ENCODE measurements around the gene TULP3. TPM values are rescaled to one million over a fixed set of nuclear protein-coding genes. Genes with fewer than 3 reads are reported as not detected.

Gene TULP3
- total and polyA plus RNA-seq, 10 donors, result 3.5 to 15.7 (median 12.8) TPM

DNA sequence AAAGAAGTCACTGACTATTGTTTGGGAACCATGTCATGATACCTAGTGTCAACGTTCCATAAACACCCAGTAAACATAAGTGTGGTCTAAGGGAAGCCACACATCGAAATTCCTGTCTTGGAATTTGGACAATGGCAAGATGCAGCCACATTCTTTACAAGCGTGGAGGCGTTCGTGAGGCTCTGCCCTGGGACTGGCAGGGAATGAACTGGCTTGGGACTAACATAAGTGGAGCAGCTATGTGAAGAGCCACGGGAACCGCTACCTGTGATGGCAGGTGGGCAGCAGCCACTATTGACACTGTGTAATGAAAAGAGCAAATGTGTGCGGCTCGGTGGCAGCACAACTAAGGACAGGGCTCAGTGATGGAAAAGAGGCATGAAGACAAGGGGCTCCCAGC is 45.9 kb upstream of the TULP3 start:
- Histone ChIP-seq H3K9me3 (no peaks in the 10 kb centered on the region), H3K27ac (peak overlapping the region in 4 of 8 donors; percentile 36 to 66 (median 49)), H3K27me3 (replicated peaks in 1 of 7) (no peaks in the 10 kb centered on the region), H3K4me1 (peaks cover 0 to 21% (median 7%) of the 10 kb centered on the region in 6 donors), H3K4me3 (no peak overlapping the region), H3K36me3 (peaks cover 0 to 78% (median 2%) of the 10 kb centered on the region in 6 donors)
- no peak for DNase-seq
- intact Hi-C loops (cut with DNase I; ENCODE audit: low total_unique reads), result no loop called here
- WGBS, 5 donors, result 87 to 93% (median 91%) methylated on average over 9 of the region's 9 CpGs
- TF ChIP-seq POLR2A (IDR thresholded peaks at IDR 0.05), result no peak
- TF ChIP-seq, protein P1, sequence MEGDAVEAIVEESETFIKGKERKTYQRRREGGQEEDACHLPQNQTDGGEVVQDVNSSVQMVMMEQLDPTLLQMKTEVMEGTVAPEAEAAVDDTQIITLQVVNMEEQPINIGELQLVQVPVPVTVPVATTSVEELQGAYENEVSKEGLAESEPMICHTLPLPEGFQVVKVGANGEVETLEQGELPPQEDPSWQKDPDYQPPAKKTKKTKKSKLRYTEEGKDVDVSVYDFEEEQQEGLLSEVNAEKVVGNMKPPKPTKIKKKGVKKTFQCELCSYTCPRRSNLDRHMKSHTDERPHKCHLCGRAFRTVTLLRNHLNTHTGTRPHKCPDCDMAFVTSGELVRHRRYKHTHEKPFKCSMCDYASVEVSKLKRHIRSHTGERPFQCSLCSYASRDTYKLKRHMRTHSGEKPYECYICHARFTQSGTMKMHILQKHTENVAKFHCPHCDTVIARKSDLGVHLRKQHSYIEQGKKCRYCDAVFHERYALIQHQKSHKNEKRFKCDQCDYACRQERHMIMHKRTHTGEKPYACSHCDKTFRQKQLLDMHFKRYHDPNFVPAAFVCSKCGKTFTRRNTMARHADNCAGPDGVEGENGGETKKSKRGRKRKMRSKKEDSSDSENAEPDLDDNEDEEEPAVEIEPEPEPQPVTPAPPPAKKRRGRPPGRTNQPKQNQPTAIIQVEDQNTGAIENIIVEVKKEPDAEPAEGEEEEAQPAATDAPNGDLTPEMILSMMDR (IDR thresholded peaks at IDR 0.05 in 8 of 11, conservative IDR thresholded peaks at IDR 0.05 in 3 of 11), result no peak
- no peak for TF ChIP-seq POLR2AphosphoS5 (IDR thresholded peaks at IDR 0.05)

DNA sequence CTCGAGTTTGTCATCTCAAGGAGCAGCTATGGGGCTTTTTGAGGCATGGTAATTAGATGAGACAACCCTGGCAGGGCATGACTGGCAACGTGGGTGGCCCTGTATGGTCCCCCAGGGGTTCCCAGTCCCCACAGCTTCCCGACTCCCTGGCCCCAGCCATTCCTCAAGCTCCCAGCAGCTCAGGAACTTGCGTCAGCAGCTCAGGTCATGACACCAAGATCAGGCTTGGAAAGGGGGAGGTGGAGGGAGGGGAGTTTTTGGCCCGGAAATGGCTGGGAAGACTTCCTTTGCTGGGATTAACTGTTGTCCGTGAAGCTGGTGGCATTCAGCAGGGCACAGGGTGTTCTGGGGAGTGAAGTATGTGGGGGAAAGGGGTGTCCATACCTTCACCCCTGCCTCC is 45.4 kb upstream of the TULP3 start:
- TF ChIP-seq POLR2A (IDR thresholded peaks at IDR 0.05) (no peak), POLR2AphosphoS5 (IDR thresholded peaks at IDR 0.05) (peak in 2 of 3 donors; percentile 31 to 73)
- peaks cover 0 to 21% (median 7%) of the 10 kb centered on the region in 6 donors for H3K4me1 ChIP-seq
- no peaks in the 10 kb centered on the region for H3K9me3 ChIP-seq
- no peaks in the 10 kb centered on the region for H3K27me3 ChIP-seq (replicated peaks in 1 of 7)
- no peak overlapping the region for H3K4me3 ChIP-seq
- peaks cover 0 to 76% (median 2%) of the 10 kb centered on the region in 6 donors for H3K36me3 ChIP-seq
- 44 to 66% (median 53%) methylated on average over 3 to 6 of the region's 6 CpGs for WGBS, 5 donors
- DNase-seq, result no peak
- peak overlapping the region in 4 of 8 donors; percentile 36 to 66 (median 49) for H3K27ac ChIP-seq
- intact Hi-C loops (cut with DNase I; ENCODE audit: low total_unique reads), result no loop called here

DNA sequence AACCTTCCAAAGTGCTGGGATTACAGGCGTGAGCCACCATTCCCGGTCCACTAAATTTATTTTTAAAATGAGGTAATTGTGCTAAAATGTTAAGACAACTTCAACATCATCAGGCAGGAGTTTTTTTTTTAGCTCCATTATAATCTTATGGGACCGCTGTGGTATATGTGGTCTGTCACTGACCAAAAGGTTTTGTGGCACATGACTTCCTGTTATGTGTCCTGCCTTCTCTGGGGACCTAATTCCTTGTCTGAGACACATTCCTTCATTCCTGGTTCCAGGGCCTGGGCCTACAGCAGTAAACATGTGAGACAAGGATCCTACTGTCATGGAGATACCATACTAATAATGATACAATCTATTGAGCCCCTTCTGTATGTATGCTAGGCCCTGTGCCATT is 38.8 kb upstream of the TULP3 start:
- DNase-seq, result no peak
- Histone ChIP-seq H3K9me3 (no peaks in the 10 kb centered on the region), H3K36me3 (peaks cover 0 to 58% (median 0%) of the 10 kb centered on the region in 6 donors), H3K27me3 (replicated peaks in 1 of 7) (no peaks in the 10 kb centered on the region), H3K4me1 (peaks cover 0 to 5% (median 0%) of the 10 kb centered on the region in 6 donors), H3K27ac (no peak overlapping the region), H3K4me3 (no peak overlapping the region)
- intact Hi-C loops (cut with DNase I; ENCODE audit: low total_unique reads), result no loop called here
- TF ChIP-seq, protein P1 (IDR thresholded peaks at IDR 0.05 in 8 of 11, conservative IDR thresholded peaks at IDR 0.05 in 3 of 11), result no peak
- TF ChIP-seq POLR2A (IDR thresholded peaks at IDR 0.05), result no peak
- TF ChIP-seq POLR2AphosphoS5 (IDR thresholded peaks at IDR 0.05), result no peak
- WGBS, 5 donors, result 87 to 95% (median 90%) methylated on average over 3 of the region's 3 CpGs

DNA sequence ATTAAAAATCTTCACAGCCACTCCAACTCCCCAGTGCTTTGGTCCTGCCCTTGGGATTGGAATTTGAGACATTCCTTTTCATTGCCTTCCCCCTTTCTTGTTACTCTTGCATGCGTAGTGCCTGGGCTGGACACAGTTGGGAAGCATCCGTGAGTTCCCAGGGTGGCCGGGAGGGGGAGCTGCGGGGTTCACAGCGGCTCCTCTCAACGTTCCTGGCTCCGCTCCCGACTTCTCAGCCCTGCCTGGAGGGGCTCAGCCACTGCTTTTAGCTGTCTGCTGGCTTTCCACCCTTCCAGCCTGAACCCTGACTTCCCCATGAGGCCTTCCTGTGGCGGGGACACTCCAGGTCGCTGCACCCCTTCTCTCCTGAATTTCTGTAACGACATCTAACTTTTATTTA is 37.1 kb upstream of the TULP3 start:
- WGBS, 5 donors, result 26 to 33% (median 30%) methylated on average over 11 of the region's 11 CpGs
- intact Hi-C loops (cut with DNase I; ENCODE audit: low total_unique reads), result no loop called here
- peaks cover 0 to 59% (median 7%) of the 10 kb centered on the region in 6 donors for H3K36me3 ChIP-seq
- TF ChIP-seq, protein P1 (IDR thresholded peaks at IDR 0.05 in 8 of 11, conservative IDR thresholded peaks at IDR 0.05 in 3 of 11), result peak; percentile 21 to 85 (median 73)
- peak; percentile 21 to 64 (median 35) for TF ChIP-seq POLR2AphosphoS5 (IDR thresholded peaks at IDR 0.05)
- TF ChIP-seq POLR2A (IDR thresholded peaks at IDR 0.05), result no peak
- H3K4me1 ChIP-seq, result peaks cover 0 to 5% (median 0%) of the 10 kb centered on the region in 6 donors
- H3K27me3 ChIP-seq (replicated peaks in 1 of 7), result no peaks in the 10 kb centered on the region
- H3K4me3 ChIP-seq, result no peak overlapping the region
- no peak overlapping the region for H3K27ac ChIP-seq
- no peaks in the 10 kb centered on the region for H3K9me3 ChIP-seq
- DNase-seq, result peak; percentile 87

Measured in spleen (tissue), 11 donors.